ENCODE measurements around the gene PLIN5.

DNA sequence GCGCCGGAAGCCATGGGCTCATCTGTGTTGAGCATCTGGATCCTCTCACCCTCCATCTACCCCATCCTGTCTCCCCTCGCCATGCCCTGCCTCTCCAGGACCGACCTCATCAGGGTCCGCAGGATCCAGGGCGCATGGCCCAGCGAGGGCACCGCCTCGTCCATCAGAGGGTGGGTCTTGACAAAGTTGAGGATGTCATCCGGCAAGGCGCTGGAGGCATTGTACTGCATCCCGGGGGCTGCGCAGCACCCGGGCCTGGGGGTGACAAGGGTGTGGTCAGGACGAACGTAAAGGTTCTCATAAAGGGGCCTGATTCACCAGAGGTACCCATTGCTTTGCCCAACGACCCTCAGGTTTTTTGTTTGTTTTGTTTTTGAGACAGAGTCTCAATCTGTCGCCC, 15.0 kb upstream of the PLIN5 start:
- TF ChIP-seq EP300 (IDR thresholded peaks at IDR 0.05) = no peak
- TF ChIP-seq, protein P1, sequence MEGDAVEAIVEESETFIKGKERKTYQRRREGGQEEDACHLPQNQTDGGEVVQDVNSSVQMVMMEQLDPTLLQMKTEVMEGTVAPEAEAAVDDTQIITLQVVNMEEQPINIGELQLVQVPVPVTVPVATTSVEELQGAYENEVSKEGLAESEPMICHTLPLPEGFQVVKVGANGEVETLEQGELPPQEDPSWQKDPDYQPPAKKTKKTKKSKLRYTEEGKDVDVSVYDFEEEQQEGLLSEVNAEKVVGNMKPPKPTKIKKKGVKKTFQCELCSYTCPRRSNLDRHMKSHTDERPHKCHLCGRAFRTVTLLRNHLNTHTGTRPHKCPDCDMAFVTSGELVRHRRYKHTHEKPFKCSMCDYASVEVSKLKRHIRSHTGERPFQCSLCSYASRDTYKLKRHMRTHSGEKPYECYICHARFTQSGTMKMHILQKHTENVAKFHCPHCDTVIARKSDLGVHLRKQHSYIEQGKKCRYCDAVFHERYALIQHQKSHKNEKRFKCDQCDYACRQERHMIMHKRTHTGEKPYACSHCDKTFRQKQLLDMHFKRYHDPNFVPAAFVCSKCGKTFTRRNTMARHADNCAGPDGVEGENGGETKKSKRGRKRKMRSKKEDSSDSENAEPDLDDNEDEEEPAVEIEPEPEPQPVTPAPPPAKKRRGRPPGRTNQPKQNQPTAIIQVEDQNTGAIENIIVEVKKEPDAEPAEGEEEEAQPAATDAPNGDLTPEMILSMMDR (IDR thresholded peaks at IDR 0.05) = no peak
